Neural progenitor cell (in vitro differentiated cells): ENCODE data around the gene IGFL3. TPM values are rescaled to one million over a fixed set of nuclear protein-coding genes. Genes with fewer than 3 reads are reported as not detected.
A peak's percentile ranks its signal among the peaks of the same experiment; 100 is the strongest.

Experiments used
- DNase-seq: peaks from one replicate; pipeline ENCODE4 v3.0.0-alpha.2; 2016; ENCODE audit warnings: low spot score
- H2AFZ ChIP-seq: fragments of 200-600 bp; sonication (generic); replicated peaks from 2 replicates; pipeline ENCODE4 v1.6.1; 2016; ENCODE audit warnings: antibody characterized with exemption
- H3F3A ChIP-seq: fragments of 200-600 bp; sonication (generic); 2 replicates; pipeline ENCODE4 v1.6.1; 2016; ENCODE audit warnings: antibody characterized with exemption, low read depth
- H3K27ac ChIP-seq: fragments of 200-600 bp; sonication (generic); 2 replicates; pipeline ENCODE4 v1.5.1; 2016; ENCODE audit warnings: mild to moderate bottlenecking
- H3K27me3 ChIP-seq: fragments of 200-600 bp; sonication (generic); 2 replicates; pipeline ENCODE4 v1.6.1; 2016; ENCODE audit warnings: mild to moderate bottlenecking, moderate library complexity
- H3K36me3 ChIP-seq: fragments of 200-600 bp; sonication (generic); 2 replicates; pipeline ENCODE4 v1.5.1; 2016
- H3K4me1 ChIP-seq: fragments of 200-600 bp; sonication (generic); 2 replicates; pipeline ENCODE4 v1.6.1; 2016; ENCODE audit warnings: mixed run types
- H3K4me2 ChIP-seq: fragments of 200-600 bp; sonication (generic); 2 replicates; pipeline ENCODE4 v1.6.1; 2016
- H3K4me3 ChIP-seq: fragments of 200-600 bp; sonication (generic); 2 replicates; pipeline ENCODE4 v1.5.1; 2016
- H3K79me2 ChIP-seq: fragments of 200-600 bp; sonication (generic); 2 replicates; pipeline ENCODE4 v1.6.1; 2016; ENCODE audit warnings: low read depth
- H3K9ac ChIP-seq: fragments of 200-600 bp; sonication (generic); 2 replicates; pipeline ENCODE4 v1.6.1; 2016
- H3K9me3 ChIP-seq: fragments of 200-600 bp; sonication (generic); 2 replicates; pipeline ENCODE4 v1.5.1; 2016; ENCODE audit warnings: low read depth
- H4K20me1 ChIP-seq: fragments of 200-600 bp; sonication (generic); 2 replicates; pipeline ENCODE4 v1.6.1; 2016; ENCODE audit warnings: low read depth
- H3K27ac Mint-ChIP-seq: 3 replicates; pipeline ENCODE4 v1.8.0; 2021; ENCODE audit warnings: mixed read lengths
- H3K27me3 Mint-ChIP-seq: 2 replicates; pipeline ENCODE4 v1.8.0; 2022; ENCODE audit warnings: low read depth, mild to moderate bottlenecking, inconsistent platforms, moderate library complexity, mixed read lengths; ENCODE audit not compliant: insufficient read depth
- H3K36me3 Mint-ChIP-seq: 3 replicates; pipeline ENCODE4 v1.8.0; 2021; ENCODE audit warnings: mixed read lengths
- H3K4me1 Mint-ChIP-seq: 3 replicates; pipeline ENCODE4 v1.8.0; 2021; ENCODE audit warnings: mixed read lengths
- H3K4me3 Mint-ChIP-seq: 3 replicates; pipeline ENCODE4 v1.8.0; 2021; ENCODE audit warnings: mild to moderate bottlenecking, moderate library complexity, mixed read lengths
- H3K9me3 Mint-ChIP-seq: 3 replicates; pipeline ENCODE4 v1.8.0; 2020; ENCODE audit warnings: mixed read lengths
- EZH2 ChIP-seq: fragments of 200-600 bp; sonication (generic); IDR thresholded peaks from 2 replicates; pipeline ENCODE4 v1.6.1; 2017; ENCODE audit warnings: antibody characterized with exemption, mild to moderate bottlenecking, moderate library complexity
- EZH2phosphoT487 ChIP-seq: fragments of 200-600 bp; sonication (generic); IDR thresholded peaks from 2 replicates; pipeline ENCODE4 v1.6.1; 2017; ENCODE audit warnings: antibody characterized with exemption
- total RNA-seq: library from RNA; depleted of rRNA; stranded (reverse); fragments of >200 nt; gene quantifications from 2 replicates; pipeline ENCODE4 v1.2.3, GENCODE V29; 2015; ENCODE audit warnings: low replicate concordance
- TF ChIP-seq, protein P1 (sequence below): fragments of 200-600 bp; sonication (generic); IDR thresholded peaks from 2 replicates; pipeline ENCODE4 v1.5.1; 2017; ENCODE audit warnings: antibody characterized with exemption, mild to moderate bottlenecking

IGFL3 gene
- total RNA-seq, 1 donor from 2014 or later = not detected

- Histone ChIP-seq H4K20me1 (no peaks in the 10 kb centered on the region), H3K36me3 (no peaks in the 10 kb centered on the region), H3K27ac (no peak overlapping the region), H3K9ac (no peak overlapping the region), H2AFZ (peak overlapping the region; percentile 82), H3K4me3 (peak overlapping the region; percentile 63), H3K9me3 (no peaks in the 10 kb centered on the region), H3K79me2 (no peaks in the 10 kb centered on the region), H3K27me3 (peaks cover 64% of the 10 kb centered on the region), H3F3A (peaks cover 3% of the 10 kb centered on the region), H3K4me1 (peaks cover 5% of the 10 kb centered on the region), H3K4me2 (peak overlapping the region; percentile 91)
- Mint-ChIP-seq H3K36me3 (no peaks in the 10 kb centered on the region), H3K4me1 (peaks cover 8% of the 10 kb centered on the region), H3K27me3 (peaks cover 32% of the 10 kb centered on the region), H3K27ac (no peak overlapping the region), H3K4me3 (no peak overlapping the region), H3K9me3 (peaks cover 2% of the 10 kb centered on the region)
- TF ChIP-seq EZH2 = peak; percentile 0
- TF ChIP-seq, protein P1, sequence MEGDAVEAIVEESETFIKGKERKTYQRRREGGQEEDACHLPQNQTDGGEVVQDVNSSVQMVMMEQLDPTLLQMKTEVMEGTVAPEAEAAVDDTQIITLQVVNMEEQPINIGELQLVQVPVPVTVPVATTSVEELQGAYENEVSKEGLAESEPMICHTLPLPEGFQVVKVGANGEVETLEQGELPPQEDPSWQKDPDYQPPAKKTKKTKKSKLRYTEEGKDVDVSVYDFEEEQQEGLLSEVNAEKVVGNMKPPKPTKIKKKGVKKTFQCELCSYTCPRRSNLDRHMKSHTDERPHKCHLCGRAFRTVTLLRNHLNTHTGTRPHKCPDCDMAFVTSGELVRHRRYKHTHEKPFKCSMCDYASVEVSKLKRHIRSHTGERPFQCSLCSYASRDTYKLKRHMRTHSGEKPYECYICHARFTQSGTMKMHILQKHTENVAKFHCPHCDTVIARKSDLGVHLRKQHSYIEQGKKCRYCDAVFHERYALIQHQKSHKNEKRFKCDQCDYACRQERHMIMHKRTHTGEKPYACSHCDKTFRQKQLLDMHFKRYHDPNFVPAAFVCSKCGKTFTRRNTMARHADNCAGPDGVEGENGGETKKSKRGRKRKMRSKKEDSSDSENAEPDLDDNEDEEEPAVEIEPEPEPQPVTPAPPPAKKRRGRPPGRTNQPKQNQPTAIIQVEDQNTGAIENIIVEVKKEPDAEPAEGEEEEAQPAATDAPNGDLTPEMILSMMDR = peak; percentile 34
- no peak for TF ChIP-seq EZH2phosphoT487
- DNase-seq = no peak
These were observed 48.2 kb downstream of the IGFL3 start for GRCh38 chr19:46076031-46076880.

DNA sequence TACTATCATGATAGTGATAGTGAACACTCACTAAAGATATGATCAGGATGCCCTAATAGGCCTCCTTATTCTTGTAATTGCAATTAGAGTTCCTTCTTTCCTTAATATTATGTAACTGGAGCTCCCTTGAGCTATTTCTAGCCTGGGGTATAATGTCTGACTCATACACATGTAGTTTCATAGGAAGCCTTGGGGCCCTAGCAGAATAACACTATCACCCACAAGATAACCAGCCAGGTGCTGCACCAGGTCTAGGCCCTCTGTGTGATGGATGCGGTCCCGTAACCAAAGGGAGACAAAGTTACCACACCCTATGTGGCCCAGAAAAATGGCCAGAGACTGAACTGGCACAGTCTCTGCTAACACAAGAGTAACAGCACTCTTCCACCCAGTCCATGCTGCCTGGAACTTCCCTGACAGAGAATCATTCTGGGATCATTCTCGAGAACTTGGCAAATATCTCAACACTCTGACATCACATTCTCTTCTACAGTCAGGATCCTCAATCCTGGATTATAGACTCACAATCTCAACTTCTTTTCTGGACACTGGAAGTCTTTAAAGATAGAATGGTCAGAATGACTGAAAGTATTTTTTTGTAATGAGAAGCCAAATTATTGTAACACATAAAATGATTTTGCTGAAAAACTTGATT lies 51.1 kb downstream of the IGFL3 start:
- peaks cover 2% of the 10 kb centered on the region for H3K9me3 Mint-ChIP-seq
- Histone ChIP-seq H3K4me1 (peaks cover 5% of the 10 kb centered on the region), H3K36me3 (no peaks in the 10 kb centered on the region), H3F3A (peaks cover 2% of the 10 kb centered on the region), H4K20me1 (no peaks in the 10 kb centered on the region), H3K9ac (no peak overlapping the region), H3K79me2 (no peaks in the 10 kb centered on the region), H3K27me3 (peaks cover 67% of the 10 kb centered on the region), H3K9me3 (no peaks in the 10 kb centered on the region), H3K4me3 (no peak overlapping the region), H3K27ac (no peak overlapping the region), H3K4me2 (no peak overlapping the region), H2AFZ (no peak overlapping the region)
- no peak for DNase-seq
- no peak overlapping the region for H3K27ac Mint-ChIP-seq
- H3K27me3 Mint-ChIP-seq = peaks cover 34% of the 10 kb centered on the region
- peaks cover 10% of the 10 kb centered on the region for H3K4me1 Mint-ChIP-seq
- no peak overlapping the region for H3K4me3 Mint-ChIP-seq
- TF ChIP-seq EZH2 (no peak), EZH2phosphoT487 (no peak)
- TF ChIP-seq, protein P1 = no peak
- no peaks in the 10 kb centered on the region for H3K36me3 Mint-ChIP-seq

Other genes with a start within 250 kb of the IGFL3 start
- 9.8 and 34.5 TPM in 2 replicates for gene IRF2BP1, start 238.5 kb downstream of the IGFL3 start, total RNA-seq
- 0.07 and 1.9 TPM in 2 replicates for gene MYPOP, start 222.1 kb downstream of the IGFL3 start, total RNA-seq
- not detected in 2 replicates for gene NANOS2, start 209.9 kb downstream of the IGFL3 start, total RNA-seq
- gene NOVA2, start 150.8 kb downstream of the IGFL3 start, total RNA-seq = 3.9 and 6.7 TPM in 2 replicates
- 5.7 and 11.6 TPM in 2 replicates for gene CCDC61, start 129.2 kb downstream of the IGFL3 start, total RNA-seq
- not detected in 2 replicates for gene PGLYRP1, start 101.6 kb downstream of the IGFL3 start, total RNA-seq
- 0.15 and 0.21 TPM in 2 replicates for gene IGFL4, start 83.7 kb downstream of the IGFL3 start, total RNA-seq
- gene IGFL2, start 23.6 kb upstream of the IGFL3 start, total RNA-seq = not detected in 2 replicates
- gene IGFL1, start 105.1 kb upstream of the IGFL3 start, total RNA-seq = not detected in 2 replicates
- 6.7 and 18.0 TPM in 2 replicates for gene HIF3A, start 172.4 kb upstream of the IGFL3 start, total RNA-seq
- 63.5 and 97.8 TPM in 2 replicates for gene PPP5C, start 222.4 kb upstream of the IGFL3 start, total RNA-seq